A549 (cell line): ENCODE measurements around the gene TUBG2.
"Not testable (repeated sequence)": the region's sequence is repeated elsewhere in the genome, so short reads cannot be mapped to it uniquely, and the experiment has no call there.

Source experiments
- CEBPB ChIP-seq, 2 experiments: fragments of >200 bp in 1 of 2; sonication (Bioruptor Twin) in 1 of 2; formaldehyde crosslinking in 1 of 2; IDR thresholded peaks; 2 replicates each; pipeline ENCODE4 v1.6.1; 2012 to 2016
- JUN ChIP-seq, 2 experiments: fragments of >200 bp; sonication (Bioruptor Twin); formaldehyde crosslinking; IDR thresholded peaks; 2 replicates in 1 of 2; 3 replicates in 1 of 2; pipeline ENCODE4 v1.6.1; 2016 to 2017
- RFX5 ChIP-seq: fragments of 450-650 bp; IDR thresholded peaks from 2 replicates; pipeline ENCODE4 v1.7.1; 2014; ENCODE audit warnings: antibody characterized with exemption, mild to moderate bottlenecking, moderate library complexity
- USF2 ChIP-seq: fragments of 450-650 bp; IDR thresholded peaks from 2 replicates; pipeline ENCODE4 v1.6.1; 2014; ENCODE audit warnings: antibody characterized with exemption

DNA sequence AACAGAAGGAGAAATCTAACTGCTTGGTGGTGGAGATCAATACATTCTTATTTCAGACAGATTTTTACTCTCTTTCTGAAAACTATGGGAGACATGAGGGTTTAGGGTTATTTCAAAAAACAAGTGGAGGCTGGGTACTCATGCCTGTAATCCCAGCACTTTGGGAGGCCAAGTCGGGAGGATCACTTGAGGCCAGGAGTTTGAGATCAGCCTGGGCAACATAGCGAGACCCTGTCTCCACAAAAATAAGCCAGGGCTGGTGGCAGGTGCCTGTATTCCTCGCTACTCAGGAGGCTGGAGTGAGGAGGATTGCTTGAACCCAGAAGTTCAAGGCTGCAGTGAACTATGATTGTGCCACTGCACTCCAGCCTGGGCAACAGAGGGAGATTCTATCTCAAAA lies 37.1 kb upstream of the TUBG2 start:
- not testable (repeated sequence) for TF ChIP-seq CEBPB (IDR thresholded peaks at IDR 0.05); RFX5; USF2; JUN (IDR thresholded peaks at IDR 0.05)
